Trophoblast cell (in vitro differentiated cells and primary cell): Measurements from ENCODE around the gene ASPSCR1.
A peak's percentile ranks its signal among the peaks of the same experiment; 100 is the strongest.

Source experiments
- DNase-seq, 2 donors: peaks; one replicate each; pipeline ENCODE4 v3.0.0-alpha.2; 2016
- H2AFZ ChIP-seq: 2 replicates; pipeline ENCODE4 v1.6.1; 2013; ENCODE audit warnings: low read length, moderate library complexity, mild to moderate bottlenecking; ENCODE audit not compliant: insufficient read depth, poor library complexity
- H2AK5ac ChIP-seq: 2 replicates; pipeline ENCODE4 v1.6.1; 2013; ENCODE audit warnings: mild to moderate bottlenecking, low read length
- H2BK120ac ChIP-seq: 2 replicates; pipeline ENCODE4 v1.6.1; 2013; ENCODE audit warnings: low read length, mild to moderate bottlenecking, moderate library complexity; ENCODE audit not compliant: insufficient read depth, poor library complexity
- H2BK12ac ChIP-seq: 2 replicates; pipeline ENCODE4 v1.6.1; 2013; ENCODE audit warnings: mild to moderate bottlenecking, low read length, moderate library complexity
- H2BK5ac ChIP-seq: 2 replicates; pipeline ENCODE4 v1.6.1; 2013; ENCODE audit warnings: low read length, low read depth, moderate library complexity, mild to moderate bottlenecking; ENCODE audit not compliant: poor library complexity
- H3K14ac ChIP-seq: 2 replicates; pipeline ENCODE4 v1.6.1; 2013; ENCODE audit warnings: mild to moderate bottlenecking, low read length
- H3K18ac ChIP-seq: 2 replicates; pipeline ENCODE4 v1.6.1; 2013; ENCODE audit warnings: mild to moderate bottlenecking, low read length
- H3K23ac ChIP-seq: 2 replicates; pipeline ENCODE4 v1.6.1; 2013; ENCODE audit warnings: low read length
- H3K27ac ChIP-seq: 2 replicates; pipeline ENCODE4 v1.5.1; 2013; ENCODE audit warnings: low read depth, mild to moderate bottlenecking, inconsistent platforms, low read length, moderate library complexity
- H3K27me3 ChIP-seq: 2 replicates; pipeline ENCODE4 v1.6.1; 2013; ENCODE audit warnings: inconsistent platforms, mild to moderate bottlenecking, low read length, moderate library complexity; ENCODE audit not compliant: insufficient read depth
- H3K36me3 ChIP-seq, 2 experiments: 1 replicate in 1 of 2; 2 replicates in 1 of 2; pipeline ENCODE4 v1.6.1; 2013; ENCODE audit warnings: low read length in 2 of 2, mild to moderate bottlenecking in 2 of 2, moderate library complexity in 1 of 2; ENCODE audit not compliant: insufficient read depth in 2 of 2, control insufficient read depth in 1 of 2
- H3K4ac ChIP-seq: 2 replicates; pipeline ENCODE4 v1.6.1; 2013; ENCODE audit warnings: low read depth, mild to moderate bottlenecking, low read length, moderate library complexity
- H3K4me1 ChIP-seq, 2 experiments: 1 replicate in 1 of 2; 2 replicates in 1 of 2; pipeline ENCODE4 v1.6.1; 2013; ENCODE audit warnings: low read length in 2 of 2, mild to moderate bottlenecking in 2 of 2, moderate library complexity in 1 of 2; ENCODE audit not compliant: insufficient read depth in 2 of 2, control insufficient read depth in 1 of 2
- H3K4me2 ChIP-seq: 2 replicates; pipeline ENCODE4 v1.6.1; 2013; ENCODE audit warnings: inconsistent platforms, mild to moderate bottlenecking, low read length, moderate library complexity
- H3K4me3 ChIP-seq: 2 replicates; pipeline ENCODE4 v1.5.1; 2013; ENCODE audit warnings: mild to moderate bottlenecking, low read depth, low read length, inconsistent platforms
- H3K79me1 ChIP-seq: one replicate; pipeline ENCODE4 v1.6.1; 2013; ENCODE audit warnings: low read length
- H3K79me2 ChIP-seq: 2 replicates; pipeline ENCODE4 v1.6.1; 2013; ENCODE audit warnings: low read length, mild to moderate bottlenecking; ENCODE audit not compliant: control insufficient read depth, insufficient read depth, poor library complexity
- H3K9ac ChIP-seq: 2 replicates; pipeline ENCODE4 v1.6.1; 2013; ENCODE audit warnings: mild to moderate bottlenecking, low read length
- H3K9me3 ChIP-seq: 2 replicates; pipeline ENCODE4 v1.6.1; 2013; ENCODE audit warnings: low read depth, mild to moderate bottlenecking, control low read depth, inconsistent platforms, low read length; ENCODE audit not compliant: insufficient read depth
- H4K12ac ChIP-seq: 2 replicates; pipeline ENCODE4 v1.6.1; 2013; ENCODE audit warnings: low read depth, mild to moderate bottlenecking, low read length, moderate library complexity
- H4K8ac ChIP-seq: 2 replicates; pipeline ENCODE4 v1.6.1; 2013; ENCODE audit warnings: low read depth, mild to moderate bottlenecking, low read length, moderate library complexity
- H4K91ac ChIP-seq: one replicate; pipeline ENCODE4 v1.6.1; 2013; ENCODE audit warnings: low read depth, mild to moderate bottlenecking, low read length, moderate library complexity
- WGBS: extraction: QIAGEN DNeasy Blood & Tissue Kit; methylation state at CpG from one replicate; pipeline ENCODE4 v1.1.7; 2013; ENCODE audit warnings: missing lambda C conversion rate; ENCODE audit not compliant: insufficient read length, insufficient coverage; ENCODE audit errors: extremely low coverage; 5-methylcytosine and 5-hydroxymethylcytosine counted together

Gene ASPSCR1

DNA sequence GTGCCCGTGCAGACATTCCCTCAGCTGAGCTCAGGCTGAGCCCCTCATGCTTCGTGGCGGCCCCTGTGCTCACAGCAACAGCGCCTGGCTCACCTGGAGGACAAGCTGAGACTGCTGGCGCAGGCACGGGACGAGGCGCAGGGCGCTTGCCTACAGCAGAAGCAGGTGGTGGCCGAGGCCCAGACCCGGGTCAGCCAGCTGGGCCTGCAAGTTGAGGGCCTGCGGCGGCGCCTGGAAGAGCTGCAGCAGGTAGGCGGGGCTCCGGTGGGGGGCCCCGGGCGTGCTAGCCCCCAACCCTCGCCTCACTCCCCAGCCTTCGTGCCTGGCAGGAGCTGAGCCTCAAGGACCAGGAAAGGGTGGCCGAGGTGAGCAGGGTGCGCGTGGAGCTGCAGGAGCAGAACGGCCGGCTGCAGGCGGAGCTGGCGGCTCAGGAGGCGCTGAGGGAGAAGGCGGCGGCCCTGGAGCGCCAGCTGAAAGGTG, 52.6 kb downstream of the ASPSCR1 start:
- H3K36me3 ChIP-seq = peaks cover 0 to 16% of the 10 kb centered on the region in 2 experiments
- no peaks in the 10 kb centered on the region for H3K79me2 ChIP-seq
- H2AFZ ChIP-seq = no peak overlapping the region
- H3K23ac ChIP-seq = no peak overlapping the region
- H3K27me3 ChIP-seq = no peaks in the 10 kb centered on the region
- H4K91ac ChIP-seq = no peak overlapping the region
- no peak overlapping the region for H2BK12ac ChIP-seq
- peaks cover 5% of the 10 kb centered on the region for H3K79me1 ChIP-seq
- H3K9ac ChIP-seq = no peak overlapping the region
- H3K9me3 ChIP-seq = peaks cover 5% of the 10 kb centered on the region
- H2AK5ac ChIP-seq = no peak overlapping the region
- H4K8ac ChIP-seq = no peak overlapping the region
- WGBS = no CpG with 5 or more reads among the region's 31 CpGs
- no peak overlapping the region for H3K4me3 ChIP-seq
- H3K27ac ChIP-seq = no peak overlapping the region
- H2BK120ac ChIP-seq = no peak overlapping the region
- no peak for DNase-seq
- H3K18ac ChIP-seq = no peak overlapping the region
- peak overlapping the region; percentile 89 for H3K4me2 ChIP-seq
- peaks cover 0 to 6% of the 10 kb centered on the region in 2 experiments for H3K4me1 ChIP-seq
- no peak overlapping the region for H3K4ac ChIP-seq
- H2BK5ac ChIP-seq = no peak overlapping the region
- no peak overlapping the region for H4K12ac ChIP-seq
- H3K14ac ChIP-seq = no peak overlapping the region

DNA sequence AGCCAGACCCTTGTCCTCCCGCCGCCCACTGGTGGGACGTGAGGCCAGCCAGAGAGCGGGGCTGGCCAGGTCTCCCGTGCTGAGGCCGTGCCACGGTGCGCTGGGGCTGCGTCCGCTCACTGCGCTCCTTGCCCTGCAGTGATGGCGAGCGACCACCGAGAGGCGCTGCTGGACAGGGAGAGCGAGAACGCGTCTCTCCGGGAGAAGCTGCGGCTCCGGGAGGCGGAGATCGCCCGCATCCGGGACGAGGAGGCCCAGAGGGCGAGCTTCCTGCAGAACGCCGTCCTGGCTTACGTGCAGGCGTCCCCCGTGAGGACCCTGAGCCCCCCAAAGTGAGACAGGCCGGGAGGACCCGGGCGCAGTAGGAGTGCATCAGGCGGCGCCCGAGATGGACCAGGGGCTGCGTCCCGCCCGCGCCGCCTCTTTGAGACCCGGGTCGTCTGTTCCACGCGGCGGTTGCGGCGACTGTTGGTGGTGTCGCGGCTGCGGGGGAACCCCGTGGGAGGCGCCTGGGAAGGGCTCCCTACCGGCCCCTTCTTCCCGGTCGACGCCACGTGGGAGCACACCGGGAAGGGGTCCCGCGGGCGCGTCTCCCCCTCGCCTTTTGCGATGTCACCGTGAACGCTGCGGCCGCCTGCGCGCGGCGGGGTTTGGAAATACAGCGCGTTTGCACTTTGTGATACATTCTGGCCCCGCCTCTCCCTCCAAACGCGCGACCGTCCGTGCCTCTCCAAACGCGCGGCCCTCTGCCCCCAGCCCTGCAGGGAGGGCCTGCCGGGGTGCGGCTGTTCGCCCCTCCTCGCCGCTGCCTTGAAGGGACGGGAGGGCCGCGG, 53.3 kb downstream of the ASPSCR1 start:
- H2AK5ac ChIP-seq = no peak overlapping the region
- H3K23ac ChIP-seq = no peak overlapping the region
- H3K4me2 ChIP-seq = peak overlapping the region; percentile 89
- H2AFZ ChIP-seq = peak overlapping the region; percentile 77
- H3K27ac ChIP-seq = peak overlapping the region; percentile 9
- peak overlapping the region; percentile 14 for H2BK5ac ChIP-seq
- H3K36me3 ChIP-seq = peaks cover 3 to 16% of the 10 kb centered on the region in 2 experiments
- peak overlapping the region; percentile 17 for H3K9ac ChIP-seq
- H3K4ac ChIP-seq = no peak overlapping the region
- H3K4me3 ChIP-seq = peak overlapping the region; percentile 68
- no peak overlapping the region for H3K14ac ChIP-seq
- peak; percentile 85 to 93 for DNase-seq
- H4K91ac ChIP-seq = peak overlapping the region; percentile 57
- H3K79me1 ChIP-seq = peaks cover 5% of the 10 kb centered on the region
- peak overlapping the region; percentile 20 for H4K8ac ChIP-seq
- no peak overlapping the region for H2BK12ac ChIP-seq
- H4K12ac ChIP-seq = no peak overlapping the region
- no CpG with 5 or more reads among the region's 94 CpGs for WGBS
- H3K27me3 ChIP-seq = no peaks in the 10 kb centered on the region
- peak overlapping the region; percentile 36 for H3K18ac ChIP-seq
- no peaks in the 10 kb centered on the region for H3K79me2 ChIP-seq
- peak overlapping the region; percentile 27 for H2BK120ac ChIP-seq
- peaks cover 5% of the 10 kb centered on the region for H3K9me3 ChIP-seq
- peaks cover 0 to 6% of the 10 kb centered on the region in 2 experiments for H3K4me1 ChIP-seq

DNA sequence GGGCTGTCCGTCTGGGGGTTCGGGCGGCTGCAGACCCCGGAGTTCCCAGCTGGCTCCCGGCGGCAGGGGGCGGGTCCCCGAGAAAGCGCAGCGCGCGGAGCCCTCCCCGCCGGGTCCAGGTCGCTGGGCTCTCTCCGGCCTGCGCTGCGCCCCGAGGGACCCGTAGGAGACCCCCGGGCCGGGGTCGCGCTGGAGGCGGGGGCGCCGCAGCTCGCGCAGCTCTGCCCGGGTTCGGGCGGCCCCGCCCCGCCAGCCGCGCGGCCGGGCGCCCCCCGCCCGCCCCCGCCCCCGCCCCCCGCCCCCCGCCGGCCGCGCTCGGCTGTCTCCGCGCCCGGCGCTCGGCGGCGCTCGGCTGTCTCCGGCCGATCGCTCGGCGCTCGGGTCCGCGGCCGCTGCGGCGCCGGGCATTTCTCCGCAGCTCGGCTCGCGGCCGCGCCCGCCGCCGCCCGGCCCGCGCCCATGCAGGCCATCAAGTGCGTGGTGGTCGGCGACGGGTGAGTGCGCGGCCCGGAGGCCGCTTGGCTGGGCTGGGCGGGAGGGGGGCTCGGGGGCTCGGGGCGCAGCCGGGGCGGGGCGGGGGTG, 54.0 kb downstream of the ASPSCR1 start, which contains the start of gene RAC3:
TSS of gene RAC3 (plus strand) at position 376 of the 582 bp plus-strand sequence. CDS start at position 460, 84 bp downstream.
- Histone ChIP-seq H3K18ac (peak within 1 kb of the TSS; percentile 36), H2AFZ (peak within 1 kb of the TSS; percentile 77), H2BK5ac (peak within 1 kb of the TSS; percentile 14), H3K4me3 (peak within 1 kb of the TSS; percentile 68), H3K36me3 (peaks cover 8 to 16% of the 10 kb centered on the region in 2 experiments), H4K8ac (peak within 1 kb of the TSS; percentile 20), H3K79me2 (no peaks in the 10 kb centered on the region), H4K91ac (peak within 1 kb of the TSS; percentile 60), H3K79me1 (peaks cover 5% of the 10 kb centered on the region), H3K4me1 (peaks cover under 1 to 8% of the 10 kb centered on the region in 2 experiments), H3K4ac (no peak within 1 kb of the TSS), H4K12ac (no peak within 1 kb of the TSS), H3K27ac (peak within 1 kb of the TSS; percentile 9), H3K9ac (peak within 1 kb of the TSS; percentile 17), H2BK12ac (no peak within 1 kb of the TSS), H2BK120ac (peak within 1 kb of the TSS; percentile 27), H2AK5ac (no peak within 1 kb of the TSS), H3K14ac (peak within 1 kb of the TSS; percentile 33), H3K23ac (no peak within 1 kb of the TSS), H3K4me2 (peak within 1 kb of the TSS; percentile 89), H3K27me3 (no peaks in the 10 kb centered on the region), H3K9me3 (peaks cover 5% of the 10 kb centered on the region)
- no CpG with 5 or more reads among the region's 96 CpGs for WGBS
- DNase-seq = peak in 1 of 2 donors; percentile 48

- peaks cover 8 to 16% of the 10 kb centered on the region in 2 experiments for H3K36me3 ChIP-seq
- peaks cover 9% of the 10 kb centered on the region for H3K79me1 ChIP-seq
- H2BK120ac ChIP-seq = no peak overlapping the region
- no CpG with 5 or more reads among the region's 59 CpGs for WGBS
- peak overlapping the region; percentile 62 for H3K4me2 ChIP-seq
- no peak overlapping the region for H3K9ac ChIP-seq
- H3K27ac ChIP-seq = no peak overlapping the region
- H3K9me3 ChIP-seq = peaks cover 3% of the 10 kb centered on the region
- H4K8ac ChIP-seq = peak overlapping the region; percentile 7
- peaks cover 5% of the 10 kb centered on the region for H3K79me2 ChIP-seq
- H4K91ac ChIP-seq = peak overlapping the region; percentile 60
- H3K27me3 ChIP-seq = no peaks in the 10 kb centered on the region
- H3K23ac ChIP-seq = no peak overlapping the region
- H3K4ac ChIP-seq = no peak overlapping the region
- no peak overlapping the region for H2BK5ac ChIP-seq
- peak in 1 of 2 donors; percentile 72 for DNase-seq
- H3K4me1 ChIP-seq = peaks cover 5 to 13% of the 10 kb centered on the region in 2 experiments
- no peak overlapping the region for H2BK12ac ChIP-seq
- no peak overlapping the region for H2AK5ac ChIP-seq
- H4K12ac ChIP-seq = no peak overlapping the region
- H3K18ac ChIP-seq = peak overlapping the region; percentile 23
- H3K14ac ChIP-seq = peak overlapping the region; percentile 33
- peak overlapping the region; percentile 6 for H2AFZ ChIP-seq
- H3K4me3 ChIP-seq = peak overlapping the region; percentile 20
Measured at GRCh38 chr17:82031885-82032627, 54.6 kb downstream of the ASPSCR1 start.
